Liver (tissue), 9 donors: ENCODE data around the gene ZGPAT. TPM values are rescaled to one million over a fixed set of nuclear protein-coding genes. Genes with fewer than 3 reads are reported as not detected.

Source experiments
- DNase-seq: peaks from one replicate; pipeline ENCODE4 v3.0.0-alpha.2; 2017; ENCODE audit warnings: low spot score
- H3K27ac ChIP-seq, 2 donors: one replicate each; pipeline ENCODE4 v1.7.0; 2013; ENCODE audit warnings: inconsistent platforms in 2 of 2, low read length in 2 of 2, control low read depth in 1 of 2, low read depth in 1 of 2, mild to moderate bottlenecking in 1 of 2
- H3K27me3 ChIP-seq, 4 donors: one replicate each; pipeline versions ENCODE4 v1.6.1 to v1.7.0; 2013; ENCODE audit warnings: low read length in 3 of 4, inconsistent platforms in 1 of 4, mild to moderate bottlenecking in 1 of 4, moderate library complexity in 1 of 4; ENCODE audit not compliant: control insufficient read depth in 4 of 4, insufficient read depth in 4 of 4
- H3K36me3 ChIP-seq, 4 donors: one replicate each; pipeline versions ENCODE4 v1.6.1 to v1.7.0; 2013; ENCODE audit warnings: low read length in 3 of 4, mild to moderate bottlenecking in 3 of 4, low read depth in 1 of 4, moderate library complexity in 1 of 4; ENCODE audit not compliant: control insufficient read depth in 4 of 4, insufficient read depth in 3 of 4
- H3K4me1 ChIP-seq, 4 donors: one replicate each; pipeline versions ENCODE4 v1.6.1 to v1.7.0; 2013; ENCODE audit warnings: low read length in 3 of 4, mild to moderate bottlenecking in 3 of 4, moderate library complexity in 1 of 4; ENCODE audit not compliant: control insufficient read depth in 4 of 4, insufficient read depth in 4 of 4
- H3K4me3 ChIP-seq, 3 donors: one replicate each; pipeline versions ENCODE4 v1.6.1 to v1.7.0; 2013; ENCODE audit warnings: low read length in 3 of 3, control low read depth in 1 of 3, low read depth in 1 of 3, mild to moderate bottlenecking in 1 of 3
- H3K9ac ChIP-seq, 2 donors: one replicate each; pipeline ENCODE4 v1.7.0; 2013; ENCODE audit warnings: low read length in 2 of 2, mild to moderate bottlenecking in 2 of 2, moderate library complexity in 2 of 2, control low read depth in 1 of 2, low read depth in 1 of 2
- H3K9me3 ChIP-seq, 4 donors: one replicate each; pipeline versions ENCODE4 v1.6.1 to v1.7.0; 2013; ENCODE audit warnings: low read length in 3 of 4; ENCODE audit not compliant: control insufficient read depth in 4 of 4
- EGR1 ChIP-seq, 2 donors: IDR thresholded peaks; 2 replicates each; pipeline ENCODE4 v1.6.1; 2016 to 2018; ENCODE audit warnings: antibody characterized with exemption in 2 of 2, low read depth in 2 of 2
- FOXA1 ChIP-seq: IDR thresholded peaks from 2 replicates; pipeline ENCODE4 v1.6.1; 2016; ENCODE audit warnings: antibody characterized with exemption
- FOXA2 ChIP-seq: IDR thresholded peaks from 2 replicates; pipeline ENCODE4 v1.6.1; 2016; ENCODE audit warnings: antibody characterized with exemption
- GABPA ChIP-seq, 2 donors: IDR thresholded peaks in 1 of 2; conservative IDR thresholded peaks in 1 of 2; 2 replicates each; pipeline ENCODE4 v1.6.1; 2016; ENCODE audit warnings: antibody characterized with exemption in 2 of 2, mild to moderate bottlenecking in 1 of 2, moderate library complexity in 1 of 2
- HNF4A ChIP-seq, 2 donors: conservative IDR thresholded peaks; 2 replicates each; pipeline ENCODE4 v1.6.1; 2016; ENCODE audit warnings: antibody characterized with exemption in 2 of 2, mild to moderate bottlenecking in 2 of 2
- HNF4G ChIP-seq: IDR thresholded peaks from 2 replicates; pipeline ENCODE4 v1.6.1; 2016; ENCODE audit warnings: antibody characterized with exemption
- JUND ChIP-seq, 2 donors: IDR thresholded peaks; 2 replicates each; pipeline ENCODE4 v1.6.1; 2016; ENCODE audit warnings: antibody characterized with exemption in 2 of 2
- NR2F2 ChIP-seq: IDR thresholded peaks from 2 replicates; pipeline ENCODE4 v1.6.1; 2016; ENCODE audit warnings: antibody characterized with exemption
- RAD21 ChIP-seq, 2 donors: IDR thresholded peaks; 2 replicates each; pipeline ENCODE4 v1.6.1; 2016; ENCODE audit warnings: antibody characterized with exemption in 2 of 2, mild to moderate bottlenecking in 2 of 2
- RXRA ChIP-seq, 2 donors: IDR thresholded peaks; 2 replicates each; pipeline ENCODE4 v1.6.1; 2017 to 2018; ENCODE audit warnings: antibody characterized with exemption in 2 of 2, mild to moderate bottlenecking in 1 of 2
- SP1 ChIP-seq: IDR thresholded peaks from 2 replicates; pipeline ENCODE4 v1.6.1; 2018; ENCODE audit warnings: antibody characterized with exemption, mild to moderate bottlenecking
- TAF1 ChIP-seq: conservative IDR thresholded peaks from 2 replicates; pipeline ENCODE4 v1.6.1; 2016; ENCODE audit warnings: antibody characterized with exemption, mild to moderate bottlenecking
- YY1 ChIP-seq: IDR thresholded peaks from 2 replicates; pipeline ENCODE4 v1.6.1; 2016; ENCODE audit warnings: antibody characterized with exemption, mild to moderate bottlenecking
- WGBS: extraction: QIAGEN DNeasy Blood & Tissue Kit; methylation state at CpG from one replicate; pipeline ENCODE4 v1.1.7; 2013; 5-methylcytosine and 5-hydroxymethylcytosine counted together
- polyA plus RNA-seq, 2 donors: library from polyadenylated mRNA; stranded (reverse) in 1 of 2; unstranded in 1 of 2; fragments of 200-250 nt in 1 of 2; fragments of >200 nt in 1 of 2; fragmentation: Nextera tagmentation in 1 of 2; extraction: Ambion mirVana in 1 of 2; gene quantifications; one replicate each; pipeline versions ENCODE4 v1.2.1 to v1.2.3, GENCODE V29; 2013 to 2015
- total RNA-seq, 2 donors: library from RNA; depleted of rRNA; stranded (reverse); fragments of >200 nt; gene quantifications; one replicate each; pipeline ENCODE4 v1.2.3, GENCODE V29; 2014
- TF ChIP-seq, protein P1 (sequence below): IDR thresholded peaks from 2 replicates; pipeline ENCODE4 v1.6.1; 2016; ENCODE audit warnings: antibody characterized with exemption, mild to moderate bottlenecking
- TF ChIP-seq, protein P2 (sequence below): IDR thresholded peaks from 2 replicates; pipeline ENCODE4 v1.6.1; 2016; ENCODE audit warnings: antibody characterized with exemption
- TF ChIP-seq, protein P3 (sequence below): fragments of 150-350 bp; IDR thresholded peaks from 2 replicates; pipeline ENCODE4 v1.5.1; 2017; ENCODE audit warnings: improper control_type of control experiment, low read depth, low read length; ENCODE audit not compliant: missing input control
- TF ChIP-seq, protein P4 (sequence below): IDR thresholded peaks from 2 replicates; pipeline ENCODE4 v1.6.1; 2016; ENCODE audit warnings: antibody characterized with exemption
- TF ChIP-seq, protein P5 (sequence below): IDR thresholded peaks from 2 replicates; pipeline ENCODE4 v1.6.1; 2016; ENCODE audit warnings: antibody characterized with exemption
- donor health status: healthy.
- donor health status: healthy.
- donor health status: healthy.
- donor health status: healthy.
- donor health status: healthy.

The ZGPAT gene
- total and polyA plus RNA-seq, 4 donors: 10.3 to 90.5 (median 20.5) TPM

DNA sequence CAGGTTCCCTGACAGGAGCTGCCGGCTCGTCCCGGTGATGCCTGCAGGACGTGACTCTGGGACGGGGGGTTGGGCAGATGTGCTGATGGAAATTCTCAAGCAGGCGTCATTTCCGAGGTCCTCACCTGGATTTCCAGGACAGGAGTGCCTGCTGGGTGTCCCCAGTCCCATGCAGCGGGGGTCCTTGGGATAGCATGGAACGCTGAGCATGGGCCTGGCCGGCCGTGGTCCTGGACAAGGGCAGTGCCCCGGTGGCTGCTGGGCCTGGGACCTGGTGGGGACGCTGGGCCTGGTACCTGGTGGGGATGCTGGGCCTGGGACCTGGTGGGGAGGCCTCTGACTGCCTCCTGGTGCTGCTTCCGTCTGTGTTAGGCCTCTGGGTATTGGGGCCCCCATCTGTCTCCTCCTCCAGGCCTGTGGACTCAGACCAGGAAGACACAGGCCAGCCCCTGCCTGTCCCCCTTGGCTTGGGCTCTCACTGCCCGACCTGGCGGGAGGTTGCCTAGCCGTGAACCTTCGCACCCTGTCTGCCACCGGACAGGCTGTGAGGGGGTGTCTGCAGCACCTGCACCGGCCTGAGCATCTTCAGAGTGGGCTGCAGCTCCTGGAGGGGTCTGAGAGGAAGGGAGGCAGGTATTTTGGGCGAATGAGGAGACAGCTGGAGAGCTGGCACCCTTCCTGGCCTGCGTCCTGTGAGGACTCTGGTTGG lies 43.5 kb upstream of the ZGPAT start:
- Histone ChIP-seq H3K27me3 (no peaks in the 10 kb centered on the region), H3K36me3 (peaks cover 6 to 47% (median 16%) of the 10 kb centered on the region in 4 donors), H3K4me1 (peaks cover 0 to 5% (median 3%) of the 10 kb centered on the region in 4 donors), H3K4me3 (no peak overlapping the region), H3K27ac (no peak overlapping the region), H3K9me3 (no peaks in the 10 kb centered on the region), H3K9ac (no peak overlapping the region)
- DNase-seq: no peak
- no peak for TF ChIP-seq HNF4G
- TF ChIP-seq JUND (IDR thresholded peaks at IDR 0.05): no peak
- TF ChIP-seq GABPA (IDR thresholded peaks at IDR 0.05 in 1 of 2, conservative IDR thresholded peaks at IDR 0.05 in 1 of 2): no peak
- no peak for TF ChIP-seq RXRA (IDR thresholded peaks at IDR 0.05)
- no peak for TF ChIP-seq HNF4A (conservative IDR thresholded peaks at IDR 0.05)
- no peak for TF ChIP-seq NR2F2
- TF ChIP-seq, protein P1, sequence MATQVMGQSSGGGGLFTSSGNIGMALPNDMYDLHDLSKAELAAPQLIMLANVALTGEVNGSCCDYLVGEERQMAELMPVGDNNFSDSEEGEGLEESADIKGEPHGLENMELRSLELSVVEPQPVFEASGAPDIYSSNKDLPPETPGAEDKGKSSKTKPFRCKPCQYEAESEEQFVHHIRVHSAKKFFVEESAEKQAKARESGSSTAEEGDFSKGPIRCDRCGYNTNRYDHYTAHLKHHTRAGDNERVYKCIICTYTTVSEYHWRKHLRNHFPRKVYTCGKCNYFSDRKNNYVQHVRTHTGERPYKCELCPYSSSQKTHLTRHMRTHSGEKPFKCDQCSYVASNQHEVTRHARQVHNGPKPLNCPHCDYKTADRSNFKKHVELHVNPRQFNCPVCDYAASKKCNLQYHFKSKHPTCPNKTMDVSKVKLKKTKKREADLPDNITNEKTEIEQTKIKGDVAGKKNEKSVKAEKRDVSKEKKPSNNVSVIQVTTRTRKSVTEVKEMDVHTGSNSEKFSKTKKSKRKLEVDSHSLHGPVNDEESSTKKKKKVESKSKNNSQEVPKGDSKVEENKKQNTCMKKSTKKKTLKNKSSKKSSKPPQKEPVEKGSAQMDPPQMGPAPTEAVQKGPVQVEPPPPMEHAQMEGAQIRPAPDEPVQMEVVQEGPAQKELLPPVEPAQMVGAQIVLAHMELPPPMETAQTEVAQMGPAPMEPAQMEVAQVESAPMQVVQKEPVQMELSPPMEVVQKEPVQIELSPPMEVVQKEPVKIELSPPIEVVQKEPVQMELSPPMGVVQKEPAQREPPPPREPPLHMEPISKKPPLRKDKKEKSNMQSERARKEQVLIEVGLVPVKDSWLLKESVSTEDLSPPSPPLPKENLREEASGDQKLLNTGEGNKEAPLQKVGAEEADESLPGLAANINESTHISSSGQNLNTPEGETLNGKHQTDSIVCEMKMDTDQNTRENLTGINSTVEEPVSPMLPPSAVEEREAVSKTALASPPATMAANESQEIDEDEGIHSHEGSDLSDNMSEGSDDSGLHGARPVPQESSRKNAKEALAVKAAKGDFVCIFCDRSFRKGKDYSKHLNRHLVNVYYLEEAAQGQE: no peak
- TF ChIP-seq, protein P2, sequence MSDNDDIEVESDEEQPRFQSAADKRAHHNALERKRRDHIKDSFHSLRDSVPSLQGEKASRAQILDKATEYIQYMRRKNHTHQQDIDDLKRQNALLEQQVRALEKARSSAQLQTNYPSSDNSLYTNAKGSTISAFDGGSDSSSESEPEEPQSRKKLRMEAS: no peak
- no peak for TF ChIP-seq TAF1
- TF ChIP-seq RAD21 (IDR thresholded peaks at IDR 0.05): no peak
- TF ChIP-seq, protein P3, sequence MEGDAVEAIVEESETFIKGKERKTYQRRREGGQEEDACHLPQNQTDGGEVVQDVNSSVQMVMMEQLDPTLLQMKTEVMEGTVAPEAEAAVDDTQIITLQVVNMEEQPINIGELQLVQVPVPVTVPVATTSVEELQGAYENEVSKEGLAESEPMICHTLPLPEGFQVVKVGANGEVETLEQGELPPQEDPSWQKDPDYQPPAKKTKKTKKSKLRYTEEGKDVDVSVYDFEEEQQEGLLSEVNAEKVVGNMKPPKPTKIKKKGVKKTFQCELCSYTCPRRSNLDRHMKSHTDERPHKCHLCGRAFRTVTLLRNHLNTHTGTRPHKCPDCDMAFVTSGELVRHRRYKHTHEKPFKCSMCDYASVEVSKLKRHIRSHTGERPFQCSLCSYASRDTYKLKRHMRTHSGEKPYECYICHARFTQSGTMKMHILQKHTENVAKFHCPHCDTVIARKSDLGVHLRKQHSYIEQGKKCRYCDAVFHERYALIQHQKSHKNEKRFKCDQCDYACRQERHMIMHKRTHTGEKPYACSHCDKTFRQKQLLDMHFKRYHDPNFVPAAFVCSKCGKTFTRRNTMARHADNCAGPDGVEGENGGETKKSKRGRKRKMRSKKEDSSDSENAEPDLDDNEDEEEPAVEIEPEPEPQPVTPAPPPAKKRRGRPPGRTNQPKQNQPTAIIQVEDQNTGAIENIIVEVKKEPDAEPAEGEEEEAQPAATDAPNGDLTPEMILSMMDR: no peak
- no peak for TF ChIP-seq SP1
- TF ChIP-seq, protein P4, sequence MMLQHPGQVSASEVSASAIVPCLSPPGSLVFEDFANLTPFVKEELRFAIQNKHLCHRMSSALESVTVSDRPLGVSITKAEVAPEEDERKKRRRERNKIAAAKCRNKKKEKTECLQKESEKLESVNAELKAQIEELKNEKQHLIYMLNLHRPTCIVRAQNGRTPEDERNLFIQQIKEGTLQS: no peak
- TF ChIP-seq FOXA2: no peak
- TF ChIP-seq, protein P5, sequence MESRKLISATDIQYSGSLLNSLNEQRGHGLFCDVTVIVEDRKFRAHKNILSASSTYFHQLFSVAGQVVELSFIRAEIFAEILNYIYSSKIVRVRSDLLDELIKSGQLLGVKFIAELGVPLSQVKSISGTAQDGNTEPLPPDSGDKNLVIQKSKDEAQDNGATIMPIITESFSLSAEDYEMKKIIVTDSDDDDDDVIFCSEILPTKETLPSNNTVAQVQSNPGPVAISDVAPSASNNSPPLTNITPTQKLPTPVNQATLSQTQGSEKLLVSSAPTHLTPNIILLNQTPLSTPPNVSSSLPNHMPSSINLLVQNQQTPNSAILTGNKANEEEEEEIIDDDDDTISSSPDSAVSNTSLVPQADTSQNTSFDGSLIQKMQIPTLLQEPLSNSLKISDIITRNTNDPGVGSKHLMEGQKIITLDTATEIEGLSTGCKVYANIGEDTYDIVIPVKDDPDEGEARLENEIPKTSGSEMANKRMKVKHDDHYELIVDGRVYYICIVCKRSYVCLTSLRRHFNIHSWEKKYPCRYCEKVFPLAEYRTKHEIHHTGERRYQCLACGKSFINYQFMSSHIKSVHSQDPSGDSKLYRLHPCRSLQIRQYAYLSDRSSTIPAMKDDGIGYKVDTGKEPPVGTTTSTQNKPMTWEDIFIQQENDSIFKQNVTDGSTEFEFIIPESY: no peak
- no peak for TF ChIP-seq EGR1 (IDR thresholded peaks at IDR 0.05; ENCODE audit: low read depth in 2 of 2)
- no peak for TF ChIP-seq FOXA1
- TF ChIP-seq YY1: no peak
- 96% methylated on average over 22 of the region's 22 CpGs for WGBS
